H1 (cell line): ENCODE data around the gene MGLL. TPM values are rescaled to one million over a fixed set of nuclear protein-coding genes. Genes with fewer than 3 reads are reported as not detected.

Experiments used
- CTCF ChIA-PET: fragments of 300-600 bp; sonication (Branson Sonifier 250); formaldehyde crosslinking; loops from one replicate; lab custom pipeline; 2021; ENCODE audit not compliant: partially characterized antibody; lab: Charles Lee
- POLR2A ChIA-PET: fragments of 300-600 bp; sonication (Branson Sonifier 250); formaldehyde crosslinking; loops from one replicate; lab custom pipeline; 2021; ENCODE audit warnings: inconsistent platforms; ENCODE audit not compliant: partially characterized antibody; lab: Charles Lee
- DNase-seq, 2 experiments: peaks; one replicate each; pipeline versions ENCODE4 v3.0.0 to v3.0.0-alpha.2; 2010 to 2022; ENCODE audit warnings: low spot score in 2 of 2, low read depth in 1 of 2, mixed read lengths in 1 of 2
- FAIRE-seq: peaks from 2 replicates; lab custom pipeline; 2011; peaks lifted over from hg19 to GRCh38; lab: Jason Lieb, UNC
- H2AFZ ChIP-seq: 2 replicates; pipeline ENCODE4 v1.8.1; 2012; ENCODE audit warnings: low read length, inconsistent platforms
- H2AK5ac ChIP-seq: 2 replicates; pipeline ENCODE4 v1.6.1; 2013; ENCODE audit warnings: low read depth, low read length
- H2BK120ac ChIP-seq: replicated peaks from 2 replicates; pipeline ENCODE3; 2013; ENCODE audit warnings: low read depth, low read length, inconsistent platforms
- H2BK12ac ChIP-seq: 2 replicates; pipeline ENCODE4 v1.6.1; 2013; ENCODE audit warnings: low read depth, low read length
- H2BK15ac ChIP-seq: 2 replicates; pipeline ENCODE4 v1.6.1; 2013; ENCODE audit warnings: low read length
- H2BK20ac ChIP-seq: 2 replicates; pipeline ENCODE4 v1.6.1; 2013; ENCODE audit warnings: low read length
- H2BK5ac ChIP-seq: 2 replicates; pipeline ENCODE4 v1.6.1; 2013; ENCODE audit warnings: low read depth, low read length
- H3K14ac ChIP-seq: 2 replicates; pipeline ENCODE4 v1.6.1; 2013; ENCODE audit warnings: inconsistent platforms; ENCODE audit not compliant: insufficient read length
- H3K18ac ChIP-seq: 2 replicates; pipeline ENCODE4 v1.6.1; 2013; ENCODE audit warnings: low read length; ENCODE audit errors: extremely low read depth
- H3K23ac ChIP-seq: 2 replicates; pipeline ENCODE4 v1.6.1; 2013; ENCODE audit warnings: inconsistent platforms; ENCODE audit not compliant: insufficient read length
- H3K23me2 ChIP-seq: 2 replicates; pipeline ENCODE4 v1.6.1; 2013; ENCODE audit warnings: low read depth, low read length
- H3K27ac ChIP-seq: 2 replicates; pipeline ENCODE4 v1.6.1; 2011; ENCODE audit warnings: low read depth, low read length, inconsistent platforms
- H3K27me3 ChIP-seq, 4 experiments: replicated peaks in 1 of 4; 1 replicate in 1 of 4; 2 replicates in 3 of 4; pipeline versions ENCODE4 v1.6.1 to v1.8.1; 2011 to 2013; ENCODE audit warnings: low read length in 3 of 4, mild to moderate bottlenecking in 3 of 4, inconsistent platforms in 2 of 4, mixed read lengths in 2 of 4, moderate library complexity in 1 of 4; ENCODE audit not compliant: control insufficient read depth in 3 of 4, insufficient read depth in 3 of 4; ENCODE audit errors: extremely low read depth in 1 of 4
- H3K36me3 ChIP-seq, 4 experiments: 2 replicates each; pipeline versions ENCODE4 v1.6.1 to v1.8.1; 2011 to 2013; ENCODE audit warnings: mild to moderate bottlenecking in 4 of 4, low read length in 3 of 4, moderate library complexity in 2 of 4, control low read depth in 1 of 4, inconsistent platforms in 1 of 4; ENCODE audit not compliant: insufficient read depth in 4 of 4, control insufficient read depth in 2 of 4
- H3K4ac ChIP-seq: replicated peaks from 2 replicates; pipeline ENCODE3; 2013; ENCODE audit warnings: low read length, low read depth, mixed read lengths, inconsistent platforms; ENCODE audit not compliant: insufficient read length
- H3K4me1 ChIP-seq, 4 experiments: replicated peaks in 1 of 4; 1 replicate in 1 of 4; 2 replicates in 3 of 4; pipeline versions ENCODE4 v1.6.1 to v1.8.1; 2011 to 2013; ENCODE audit warnings: low read length in 3 of 4, inconsistent platforms in 2 of 4, mixed read lengths in 1 of 4; ENCODE audit not compliant: insufficient read depth in 4 of 4, control insufficient read depth in 3 of 4
- H3K4me2 ChIP-seq, 2 experiments: 2 replicates each; pipeline versions ENCODE4 v1.6.1 to v1.8.1; 2011 to 2013; ENCODE audit warnings: low read depth in 2 of 2, low read length in 2 of 2, control low read depth in 1 of 2, inconsistent platforms in 1 of 2, mild to moderate bottlenecking in 1 of 2; ENCODE audit not compliant: insufficient read depth in 1 of 2
- H3K4me3 ChIP-seq, 4 experiments: fragments of 200-600, 300-600 bp in 1 of 4; sonication (generic), shearing (Covaris generic), sonication (Bioruptor Twin) in 1 of 4; 2 replicates each; pipeline versions ENCODE4 v1.5.1 to v1.8.1; 2011 to 2016; ENCODE audit warnings: low read length in 4 of 4, low read depth in 3 of 4, control low read depth in 2 of 4, inconsistent platforms in 2 of 4, mild to moderate bottlenecking in 2 of 4, mixed read lengths in 1 of 4, moderate library complexity in 1 of 4; ENCODE audit not compliant: insufficient read depth in 2 of 4; ENCODE audit errors: extremely low read depth in 1 of 4
- H3K56ac ChIP-seq: replicated peaks from 2 replicates; pipeline ENCODE3; 2013; ENCODE audit warnings: low read depth, mild to moderate bottlenecking, mixed read lengths, low read length, inconsistent platforms; ENCODE audit not compliant: insufficient read length
- H3K79me1 ChIP-seq: 2 replicates; pipeline ENCODE4 v1.6.1; 2013; ENCODE audit warnings: low read depth, low read length, control low read depth
- H3K79me2 ChIP-seq, 2 experiments: 2 replicates each; pipeline versions ENCODE4 v1.6.1 to v1.8.1; 2012 to 2013; ENCODE audit warnings: low read length in 2 of 2, mild to moderate bottlenecking in 2 of 2, inconsistent platforms in 1 of 2; ENCODE audit not compliant: insufficient read depth in 2 of 2, control insufficient read depth in 1 of 2
- H3K9ac ChIP-seq, 4 experiments: replicated peaks in 1 of 4; 1 replicate in 1 of 4; 2 replicates in 3 of 4; pipeline versions ENCODE4 v1.6.1 to v1.8.1; 2011 to 2013; ENCODE audit warnings: low read depth in 3 of 4, low read length in 3 of 4, control low read depth in 2 of 4, mild to moderate bottlenecking in 2 of 4, moderate library complexity in 2 of 4, inconsistent platforms in 1 of 4; ENCODE audit errors: extremely low read depth in 1 of 4
- H3K9me3 ChIP-seq, 2 experiments: 2 replicates each; pipeline versions ENCODE4 v1.6.1 to v1.8.1; 2012 to 2013; ENCODE audit warnings: mild to moderate bottlenecking in 2 of 2, moderate library complexity in 2 of 2, control low read depth in 1 of 2, inconsistent platforms in 1 of 2, low read depth in 1 of 2, low read length in 1 of 2, mixed read lengths in 1 of 2; ENCODE audit not compliant: insufficient read depth in 2 of 2
- H4K20me1 ChIP-seq, 2 experiments: replicated peaks in 1 of 2; 2 replicates each; pipeline versions ENCODE3 to v1.8.1; 2011 to 2013; ENCODE audit warnings: inconsistent platforms in 2 of 2, low read length in 2 of 2, mild to moderate bottlenecking in 1 of 2; ENCODE audit not compliant: insufficient read depth in 2 of 2, control insufficient read depth in 1 of 2
- H4K5ac ChIP-seq: 2 replicates; pipeline ENCODE4 v1.6.1; 2013; ENCODE audit warnings: low read length, low read depth, mixed read lengths, inconsistent platforms; ENCODE audit not compliant: insufficient read length
- H4K8ac ChIP-seq: 2 replicates; pipeline ENCODE4 v1.8.0; 2013; ENCODE audit warnings: mild to moderate bottlenecking, moderate library complexity, low read length, inconsistent platforms; ENCODE audit not compliant: insufficient read depth; ENCODE audit errors: extremely low read depth
- H4K91ac ChIP-seq: replicated peaks from 2 replicates; pipeline ENCODE3; 2013; ENCODE audit warnings: low read length, mixed read lengths, inconsistent platforms; ENCODE audit not compliant: insufficient read length
- WGBS, 2 experiments: shearing (Covaris generic) in 1 of 2; methylation state at CpG; one replicate each; pipeline versions ENCODE4 v1.1.6 to v1.1.7; 2013 to 2015; ENCODE audit warnings: low lambda C conversion rate in 2 of 2, mixed read lengths in 2 of 2, inconsistent platforms in 1 of 2, low coverage in 1 of 2, missing lambda C conversion rate in 1 of 2; ENCODE audit not compliant: insufficient replicate concordance in 2 of 2, insufficient coverage in 1 of 2, insufficient read length in 1 of 2; ENCODE audit errors: extremely low coverage in 1 of 2, missing lambda C conversion rate in 1 of 2; 5-methylcytosine and 5-hydroxymethylcytosine counted together
- polyA plus RNA-seq, 7 experiments: library from polyadenylated mRNA; depleted of rRNA in 3 of 7; stranded (reverse) in 5 of 7; unstranded in 2 of 7; fragments of >200 nt in 5 of 7; fragments of 200-250 nt in 2 of 7; gene quantifications; 1 replicate in 5 of 7; 2 replicates in 1 of 7; 4 replicates in 1 of 7; pipeline versions ENCODE4 v1.2.1 to v1.2.3, GENCODE V29; 2011 to 2013; ENCODE audit warnings: missing spikeins in 2 of 7, mixed read lengths in 2 of 7
- total RNA-seq: library from RNA; stranded (reverse); fragmentation: NEBNext Ultra II Directional; extraction: Animal tissue kit (Norgen Biotek cat#: 25700); gene quantifications from 2 replicates; pipeline ENCODE4 v1.2.1, GENCODE V29; 2021
- TF ChIP-seq, protein P1 (sequence below): IDR thresholded peaks from 2 replicates; pipeline ENCODE4 v1.6.1; 2011; ENCODE audit warnings: low read depth, mild to moderate bottlenecking, low read length; ENCODE audit not compliant: insufficient read depth

MGLL gene
- total and polyA plus RNA-seq, 2 of the 8 experiments (the other 6 are each of a cell fraction or from before 2014, with no cell fraction given) = 0.05 to 0.34 TPM

DNA sequence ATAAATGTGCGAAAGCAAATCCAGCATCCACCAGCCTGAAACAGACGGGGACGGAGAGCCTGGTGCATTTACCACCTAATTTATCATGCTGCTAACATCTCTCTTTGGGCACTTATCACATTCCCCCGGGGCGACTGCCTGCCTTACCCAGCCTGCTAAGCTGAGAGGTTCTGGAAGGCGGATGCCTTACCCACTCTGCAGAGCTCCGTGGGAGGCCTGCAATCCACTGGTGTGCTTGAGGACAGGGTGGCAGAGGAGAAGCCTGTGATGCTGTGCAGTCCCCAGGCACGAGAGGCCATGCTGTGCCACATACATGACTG, 25.5 kb downstream of the MGLL start:
- DNase-seq = no peak
- no peaks in the 10 kb centered on the region for H3K79me2 ChIP-seq
- no peaks in the 10 kb centered on the region for H4K20me1 ChIP-seq
- H2BK15ac ChIP-seq = no peak overlapping the region
- H3K56ac ChIP-seq = no peak overlapping the region
- no peak overlapping the region for H3K14ac ChIP-seq
- no peaks in the 10 kb centered on the region for H3K4me1 ChIP-seq
- H3K9me3 ChIP-seq = 0 out of 4 replicates have a peak, but pooled peaks cover 0 to 2% of the 10 kb centered on the region in 2 experiments
- ChIA-PET CTCF (interaction anchor here (0.7 to 1.4 kb wide), 4 partner anchors 30 to 101 kb away, joined by 3 to 5 read pairs (median 3); no protein-coding TSS in a partner anchor), POLR2A (no interaction called here)
- no peak overlapping the region for H3K9ac ChIP-seq
- peak overlapping the region; percentile 23; the same call in 1 of the 2 replicates for H4K8ac ChIP-seq
- H2AK5ac ChIP-seq = no peak overlapping the region
- H3K27ac ChIP-seq = no peak overlapping the region
- H3K36me3 ChIP-seq = no peaks in the 10 kb centered on the region; a peak in 1 of 8 replicates
- no peaks in the 10 kb centered on the region for H3K23me2 ChIP-seq
- no peak overlapping the region for H2BK12ac ChIP-seq
- H2BK20ac ChIP-seq = no peak overlapping the region
- no peak overlapping the region for H2BK5ac ChIP-seq
- no peak overlapping the region for H4K91ac ChIP-seq
- FAIRE-seq = no peak
- H3K27me3 ChIP-seq = no peaks in the 10 kb centered on the region
- H3K18ac ChIP-seq = no peak overlapping the region
- no peak overlapping the region for H2AFZ ChIP-seq
- no peak overlapping the region for H3K4ac ChIP-seq
- H3K79me1 ChIP-seq = no peaks in the 10 kb centered on the region
- no peak overlapping the region for H2BK120ac ChIP-seq
- TF ChIP-seq, protein P1, sequence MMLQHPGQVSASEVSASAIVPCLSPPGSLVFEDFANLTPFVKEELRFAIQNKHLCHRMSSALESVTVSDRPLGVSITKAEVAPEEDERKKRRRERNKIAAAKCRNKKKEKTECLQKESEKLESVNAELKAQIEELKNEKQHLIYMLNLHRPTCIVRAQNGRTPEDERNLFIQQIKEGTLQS = no peak
- no peak overlapping the region for H3K23ac ChIP-seq
- H4K5ac ChIP-seq = no peak overlapping the region
- H3K4me3 ChIP-seq = no peak overlapping the region
- H3K4me2 ChIP-seq = no peak overlapping the region
- 91% methylated on average over 8 of the region's 8 CpGs; no CpG with 5 or more reads in 1 of the 2 experiments for WGBS, 2 experiments
